OCI-LY1 (cell line): ENCODE measurements around the gene GALNT9.

Experiments used
- H2AFZ ChIP-seq: fragments of 200-600 bp; sonication (generic), shearing (Covaris generic); 2 replicates; pipeline ENCODE4 v1.6.0; 2014; ENCODE audit warnings: antibody characterized with exemption, mild to moderate bottlenecking, low read length
- H3F3A ChIP-seq: fragments of 200-600 bp; sonication (generic), shearing (Covaris generic); 2 replicates; pipeline ENCODE4 v1.6.0; 2014; ENCODE audit warnings: mild to moderate bottlenecking, antibody characterized with exemption, low read length, moderate library complexity; ENCODE audit not compliant: insufficient read depth
- H3K27ac ChIP-seq: fragments of 200-600 bp; sonication (generic); 2 replicates; pipeline ENCODE4 v1.5.1; 2014; ENCODE audit warnings: low read length, mixed run types, mild to moderate bottlenecking, low read depth; ENCODE audit not compliant: poor library complexity, severe bottlenecking
- H3K27me3 ChIP-seq: fragments of 200-600 bp; sonication (generic); 2 replicates; pipeline ENCODE4 v1.6.0; 2014; ENCODE audit warnings: antibody characterized with exemption, mild to moderate bottlenecking, low read length, moderate library complexity; ENCODE audit not compliant: insufficient read depth
- H3K36me3 ChIP-seq: fragments of 200-600 bp; sonication (generic); 2 replicates; pipeline ENCODE4 v1.6.1; 2014; ENCODE audit warnings: mild to moderate bottlenecking, antibody characterized with exemption, low read length, moderate library complexity, mixed read lengths; ENCODE audit not compliant: insufficient read depth
- H3K4me1 ChIP-seq: fragments of 200-600 bp; sonication (generic); 2 replicates; pipeline ENCODE4 v1.5.1; 2014; ENCODE audit warnings: mild to moderate bottlenecking, low read length, moderate library complexity; ENCODE audit not compliant: insufficient read depth, severe bottlenecking
- H3K4me2 ChIP-seq: fragments of 200-600 bp; sonication (generic), shearing (Covaris generic); 2 replicates; pipeline ENCODE4 v1.6.1; 2014; ENCODE audit warnings: low read length
- H3K4me3 ChIP-seq: fragments of 200-600 bp; sonication (generic); 2 replicates; pipeline ENCODE4 v1.5.1; 2014; ENCODE audit warnings: low read length, low read depth, mild to moderate bottlenecking, mixed read lengths; ENCODE audit not compliant: poor library complexity, severe bottlenecking
- H3K79me2 ChIP-seq: fragments of 200-600 bp; shearing (Covaris generic); 2 replicates; pipeline ENCODE4 v1.6.1; 2016; ENCODE audit warnings: mixed run types, low read length, mixed read lengths; ENCODE audit not compliant: insufficient read depth
- H3K9ac ChIP-seq: fragments of 200-600 bp; sonication (generic), shearing (Covaris generic); 2 replicates; pipeline ENCODE4 v1.6.1; 2014; ENCODE audit warnings: mild to moderate bottlenecking, low read length, mixed read lengths
- H3K9me2 ChIP-seq: fragments of 200-600 bp; sonication (generic), shearing (Covaris generic); 2 replicates; pipeline ENCODE4 v1.6.1; 2014; ENCODE audit warnings: low read depth, mild to moderate bottlenecking, low read length, mixed read lengths
- H3K9me3 ChIP-seq: fragments of 200-600 bp; shearing (Covaris generic); 2 replicates; pipeline ENCODE4 v1.6.1; 2014; ENCODE audit warnings: low read length, mixed read lengths
- H4K20me1 ChIP-seq: fragments of 200-600 bp; sonication (generic), shearing (Covaris generic); 2 replicates; pipeline ENCODE4 v1.6.0; 2016; ENCODE audit warnings: mild to moderate bottlenecking, low read length; ENCODE audit not compliant: insufficient read depth
- CTCF ChIP-seq: fragments of 200-600 bp; sonication (generic), shearing (Covaris generic); IDR thresholded peaks from 2 replicates; pipeline ENCODE4 v1.5.1; 2017; ENCODE audit warnings: mild to moderate bottlenecking, antibody characterized with exemption, low read length, moderate library complexity, mixed read lengths
- EZH2 ChIP-seq: fragments of 200-600 bp; sonication (generic), shearing (Covaris generic); IDR thresholded peaks from 2 replicates; pipeline ENCODE4 v1.8.0; 2017; ENCODE audit warnings: borderline replicate concordance, mixed run types, mild to moderate bottlenecking, antibody characterized with exemption, low read length, moderate library complexity, mixed read lengths

Gene GALNT9

DNA sequence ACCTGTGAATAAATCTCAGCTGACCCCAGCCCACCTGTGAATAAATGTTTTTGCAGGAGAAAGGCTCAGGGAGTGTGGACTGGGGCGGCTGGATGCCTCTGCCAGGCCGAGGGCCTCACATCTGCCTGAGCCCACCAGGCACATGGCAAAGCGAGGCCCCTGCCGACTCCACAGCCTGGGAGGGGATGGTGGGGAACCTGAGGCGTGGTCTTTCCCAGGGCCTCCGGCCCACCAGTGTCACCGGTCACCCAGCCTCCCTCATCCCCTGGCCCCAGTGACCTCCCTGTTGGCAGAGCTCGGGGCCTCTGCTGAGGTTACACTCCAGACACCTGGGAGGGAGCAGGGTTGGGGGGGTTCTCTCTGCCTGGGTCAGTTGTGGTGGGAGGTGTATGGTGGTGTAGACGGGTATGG, 177.0 kb downstream of the GALNT9 start:
- Histone ChIP-seq H3K27ac (no peak overlapping the region), H4K20me1 (no peaks in the 10 kb centered on the region), H3K9ac (no peak overlapping the region), H3K9me2 (no peaks in the 10 kb centered on the region), H2AFZ (no peak overlapping the region), H3K27me3 (no peaks in the 10 kb centered on the region), H3K36me3 (peaks cover 46% of the 10 kb centered on the region), H3K79me2 (no peaks in the 10 kb centered on the region), H3K4me2 (no peak overlapping the region), H3K9me3 (peaks cover 3% of the 10 kb centered on the region; the same call in 1 of the 2 replicates), H3K4me3 (no peak overlapping the region), H3K4me1 (no peaks in the 10 kb centered on the region), H3F3A (peaks cover 12% of the 10 kb centered on the region; the same call in 1 of the 2 replicates)
- TF ChIP-seq EZH2: no peak
- TF ChIP-seq CTCF: no peak

- TF ChIP-seq CTCF (no peak), EZH2 (no peak)
- Histone ChIP-seq H3K9ac (no peak overlapping the region), H3K27me3 (no peaks in the 10 kb centered on the region), H2AFZ (no peak overlapping the region), H3K4me3 (no peak overlapping the region), H3K4me2 (no peak overlapping the region), H3K27ac (no peak overlapping the region), H4K20me1 (no peaks in the 10 kb centered on the region), H3K9me3 (peaks cover 1% of the 10 kb centered on the region; the same call in 1 of the 2 replicates), H3F3A (peaks cover 9% of the 10 kb centered on the region; the same call in 1 of the 2 replicates), H3K79me2 (no peaks in the 10 kb centered on the region), H3K4me1 (no peaks in the 10 kb centered on the region), H3K36me3 (peaks cover 46% of the 10 kb centered on the region), H3K9me2 (no peaks in the 10 kb centered on the region)
These were observed 177.5 kb downstream of the GALNT9 start for GRCh38 chr12:132151766-132152410.

- Histone ChIP-seq H4K20me1 (no peaks in the 10 kb centered on the region), H3K79me2 (0 out of 2 replicates have a peak, but pooled peaks cover 3% of the 10 kb centered on the region), H3F3A (0 out of 2 replicates have a peak, but pooled peaks cover 3% of the 10 kb centered on the region), H3K4me3 (no peak overlapping the region), H3K27me3 (no peaks in the 10 kb centered on the region), H3K9me2 (no peaks in the 10 kb centered on the region), H3K9ac (no peak overlapping the region), H3K9me3 (no peaks in the 10 kb centered on the region), H3K4me1 (no peaks in the 10 kb centered on the region), H2AFZ (no peak overlapping the region), H3K4me2 (no peak overlapping the region), H3K36me3 (peaks cover 43% of the 10 kb centered on the region), H3K27ac (no peak overlapping the region)
- TF ChIP-seq CTCF: no peak
- no peak for TF ChIP-seq EZH2
These were observed 178.1 kb downstream of the GALNT9 start for GRCh38 chr12:132151145-132151765.
